Fibroblast of the aortic adventitia (primary cell): ENCODE data around the gene RNPS1. TPM values are rescaled to one million over a fixed set of nuclear protein-coding genes. Genes with fewer than 3 reads are reported as not detected.
"Not testable (repeated sequence)": the region's sequence is repeated elsewhere in the genome, so short reads cannot be mapped to it uniquely, and the experiment has no call there.

Experiments
- DNase-seq: peaks from one replicate; pipeline ENCODE4 v3.0.0-alpha.2; 2010; ENCODE audit warnings: low read depth
- H3K4me3 ChIP-seq: 2 replicates; pipeline ENCODE4 v1.5.1; 2011; ENCODE audit warnings: low read depth, mild to moderate bottlenecking, control low read depth, low read length, moderate library complexity
- CTCF ChIP-seq: IDR thresholded peaks from 2 replicates; pipeline ENCODE4 v1.5.1; 2011; ENCODE audit warnings: mild to moderate bottlenecking, low read length, control low read depth, inconsistent platforms; ENCODE audit not compliant: insufficient read depth
- total RNA-seq: library from RNA; depleted of rRNA; stranded (reverse); fragments of >200 nt; gene quantifications from 2 replicates; pipeline ENCODE4 v1.2.3, GENCODE V29; 2012; ENCODE audit warnings: low replicate concordance

Gene RNPS1
- total RNA-seq, 1 donor: 94.7 TPM

- TF ChIP-seq CTCF: no peak
- DNase-seq: no peak
- H3K4me3 ChIP-seq: no peak overlapping the region
Observed at GRCh38 chr16:2270588-2271470, 2.9 kb upstream of the RNPS1 start.

DNA sequence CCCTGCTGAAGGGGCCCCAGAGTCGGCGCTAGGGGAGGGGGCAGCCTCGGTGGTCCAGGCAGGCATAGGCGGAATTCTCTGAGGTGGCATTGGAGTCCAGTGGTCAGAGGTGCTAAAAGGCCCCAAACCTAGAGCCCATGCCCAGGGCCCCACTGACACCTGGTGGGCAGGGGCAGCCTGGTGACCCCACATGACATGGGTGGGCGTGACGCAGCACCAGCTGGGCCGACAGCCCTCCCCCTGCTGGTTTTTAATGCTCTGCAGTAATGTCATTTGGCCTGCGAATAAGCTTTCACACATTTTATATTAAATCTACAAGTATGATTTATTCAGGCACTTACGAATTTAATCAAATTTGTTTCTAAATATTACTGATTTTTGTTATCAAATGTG, 2.1 kb upstream of the RNPS1 start:
- peak overlapping the region; percentile 9 for H3K4me3 ChIP-seq
- DNase-seq: no peak
- no peak for TF ChIP-seq CTCF

- peak overlapping the region; percentile 75 for H3K4me3 ChIP-seq
- not testable (repeated sequence) for DNase-seq
Observed at GRCh38 chr16:2267505-2267912, 417 bp downstream of the RNPS1 start.

- DNase-seq: peak; percentile 10
- peak overlapping the region; percentile 75 for H3K4me3 ChIP-seq
Observed at GRCh38 chr16:2266887-2267286, 1.0 kb downstream of the RNPS1 start.

- not testable (repeated sequence) for DNase-seq, H3K4me3 ChIP-seq
Observed at GRCh38 chr16:2263026-2263425, 4.9 kb downstream of the RNPS1 start.

DNA sequence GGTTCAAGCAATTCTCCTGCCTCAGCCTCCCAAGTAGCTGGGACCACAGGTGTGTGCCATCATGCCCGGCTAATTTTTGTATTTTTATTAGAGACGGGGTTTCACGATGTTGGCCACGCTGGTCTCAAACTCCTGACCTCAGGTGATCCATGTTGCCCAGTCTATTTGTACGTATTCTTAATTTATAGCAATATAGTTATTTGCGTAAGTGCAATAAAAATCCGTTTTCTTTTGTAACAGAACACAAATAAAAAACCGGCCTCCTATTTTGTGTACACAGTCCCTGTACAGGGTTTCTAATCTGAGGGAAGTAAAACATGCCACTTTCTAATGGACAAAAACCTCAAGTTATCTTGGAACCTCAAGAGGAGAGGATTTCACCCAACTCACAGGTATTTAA, 7.7 kb downstream of the RNPS1 start:
- TF ChIP-seq CTCF: no peak
- no peak overlapping the region for H3K4me3 ChIP-seq
- DNase-seq: no peak

DNA sequence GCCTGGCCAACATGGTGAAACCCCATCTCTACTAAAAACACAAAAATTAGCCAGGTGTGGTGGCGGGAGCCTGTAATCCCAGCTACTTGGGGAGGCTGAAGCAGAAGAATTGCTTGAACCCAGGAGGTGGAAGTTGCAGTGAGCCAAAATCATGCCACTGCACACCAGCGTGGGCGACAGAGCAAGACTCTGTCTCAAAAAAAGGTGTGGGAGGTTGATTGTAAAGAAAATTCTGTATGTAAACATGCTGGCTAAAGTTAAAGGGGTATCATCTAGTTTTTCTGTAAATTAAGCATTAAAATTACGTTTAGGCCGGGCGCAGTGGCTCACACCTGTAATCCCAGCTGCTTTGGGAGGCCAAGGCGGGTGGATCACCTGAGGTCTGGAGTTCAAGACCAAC, 9.4 kb downstream of the RNPS1 start:
- H3K4me3 ChIP-seq, DNase-seq: not testable (repeated sequence)

- no peak for TF ChIP-seq CTCF
- H3K4me3 ChIP-seq: no peak overlapping the region
- DNase-seq: no peak
Observed at GRCh38 chr16:2257726-2258125, 10.2 kb downstream of the RNPS1 start.

DNA sequence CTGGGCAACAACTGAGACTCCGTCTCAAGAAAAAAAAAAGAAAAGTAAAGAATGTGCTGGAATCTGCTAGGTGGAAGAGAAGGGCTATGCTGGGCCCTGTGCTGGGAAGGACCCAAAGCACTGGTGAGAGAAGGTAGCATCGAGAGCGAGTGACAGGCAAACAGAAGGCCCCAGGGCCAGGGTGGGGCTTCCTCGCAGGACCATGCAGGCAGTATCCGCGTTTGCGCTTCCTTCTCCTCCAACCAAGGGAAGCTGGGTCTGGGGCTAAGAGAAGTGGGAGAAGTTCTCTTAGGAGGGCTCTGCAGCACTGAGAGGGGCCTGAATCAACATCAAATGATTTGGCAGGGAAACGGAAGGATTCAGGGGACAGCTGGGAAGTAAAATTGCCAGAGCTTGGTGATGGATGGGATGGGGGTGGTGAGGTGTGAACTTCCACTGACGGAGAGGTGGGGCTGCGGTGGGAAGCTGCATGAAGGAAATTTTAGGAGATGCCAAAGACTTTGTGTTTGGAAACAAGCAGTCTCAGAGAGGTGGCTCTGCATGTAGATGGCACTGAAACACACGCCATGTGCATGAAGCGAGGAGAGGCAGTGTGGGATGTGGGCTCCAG, 11.3 kb downstream of the RNPS1 start:
- TF ChIP-seq CTCF: no peak
- no peak overlapping the region for H3K4me3 ChIP-seq

More for the DNA sequence above, 11.3 kb downstream of the RNPS1 start:
- no peak for DNase-seq
